GM19468 (cell line): Measurements from ENCODE around the gene RNF169.
"Not testable (repeated sequence)": the region's sequence is repeated elsewhere in the genome, so short reads cannot be mapped to it uniquely, and the experiment has no call there.

Experiments
- ATAC-seq: cut with Tn5 transposase; IDR thresholded peaks from one replicate; pipeline ENCODE4 v1.9.1; 2021; ENCODE audit warnings: mild to moderate bottlenecking, moderate library complexity, moderate number of reproducible peaks; ENCODE audit not compliant: unreplicated experiment; ENCODE audit errors: extremely low read depth

RNF169 gene

DNA sequence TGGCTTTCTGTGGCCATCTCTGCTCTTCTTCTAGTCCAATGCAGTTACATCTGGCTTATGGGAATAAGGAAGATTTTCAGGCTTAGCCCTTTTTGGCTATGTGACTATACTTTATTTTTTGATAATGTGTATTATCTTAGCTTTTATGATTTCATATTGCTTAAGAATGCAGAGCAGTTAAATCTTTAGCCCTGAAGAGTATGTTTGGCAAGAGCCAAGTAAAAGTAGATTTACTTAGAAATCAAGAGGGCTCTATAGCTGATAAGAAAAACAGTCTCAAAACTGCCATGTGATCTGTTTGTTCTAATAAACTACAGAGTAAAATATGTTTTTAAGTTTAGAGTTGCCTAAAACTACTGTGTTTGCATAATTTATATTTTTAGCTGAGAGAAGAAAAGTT is 61.2 kb downstream of the RNF169 start:
- ATAC-seq, result no peak

DNA sequence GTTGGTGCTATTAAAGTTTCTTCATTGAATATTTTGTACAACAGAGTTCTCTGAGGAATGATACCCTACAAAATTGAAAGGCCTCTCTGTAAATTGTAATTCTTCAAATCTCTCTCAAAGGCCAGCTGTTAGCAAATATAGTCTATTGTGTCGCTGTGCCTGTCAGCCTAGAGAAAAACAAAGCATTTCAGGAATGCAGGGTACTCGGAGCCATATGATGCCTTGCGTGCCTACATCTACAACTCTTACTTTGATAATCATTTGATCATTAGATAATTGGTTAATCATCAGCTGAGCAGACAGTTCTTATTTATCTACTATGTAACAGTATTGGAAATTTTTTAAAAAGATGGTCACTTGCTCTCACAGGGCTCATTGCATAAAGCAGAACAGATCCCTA is 67.3 kb downstream of the RNF169 start:
- no peak for ATAC-seq

DNA sequence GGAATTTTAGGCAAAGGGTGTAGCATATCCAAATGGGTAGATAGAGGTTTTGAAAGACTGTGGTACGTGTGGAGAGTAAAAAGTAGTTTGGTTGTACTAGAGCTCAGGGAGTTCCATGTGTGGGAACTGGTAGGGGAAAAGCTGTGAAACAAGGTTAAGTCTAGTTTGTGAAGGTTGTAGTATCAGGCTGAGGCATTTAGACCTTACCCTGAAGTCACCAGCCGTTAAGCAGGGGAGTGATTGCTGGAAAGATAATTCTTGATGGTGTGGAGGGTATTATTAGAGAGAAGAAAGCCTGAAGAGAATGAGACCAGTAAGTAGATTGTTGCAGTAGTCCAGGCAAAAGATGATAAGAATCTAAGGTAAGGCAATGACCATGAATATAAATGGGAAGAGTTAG is 68.0 kb downstream of the RNF169 start:
- ATAC-seq, result no peak

- ATAC-seq, result no peak
These were observed 69.8 kb downstream of the RNF169 start for GRCh38 chr11:74818283-74818946.

GRCh38 chr11:74819400-74819799 is 70.8 kb downstream of the RNF169 start:
- ATAC-seq, result no peak

DNA sequence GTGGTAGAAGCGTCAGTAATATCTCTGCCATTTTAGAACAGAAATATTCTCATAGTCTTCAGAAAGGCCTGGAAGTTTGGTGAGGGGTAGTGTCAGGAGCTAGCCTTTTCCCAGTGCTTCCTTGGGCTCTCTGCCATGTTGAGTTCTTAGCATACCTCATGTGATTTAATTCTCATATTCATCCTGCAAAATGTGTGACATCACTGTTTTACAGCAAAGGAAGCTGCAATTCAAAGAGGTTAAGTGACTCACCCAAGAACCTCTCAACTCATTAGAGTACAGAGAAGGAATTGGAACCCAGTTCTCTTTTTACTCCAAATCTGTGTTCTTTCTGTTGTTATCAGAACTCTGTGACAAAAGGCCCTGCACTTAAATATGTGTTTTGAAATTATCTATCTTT is 72.1 kb downstream of the RNF169 start:
- ATAC-seq, result no peak

- no peak for ATAC-seq
These were observed 73.5 kb downstream of the RNF169 start for GRCh38 chr11:74822170-74822569.

DNA sequence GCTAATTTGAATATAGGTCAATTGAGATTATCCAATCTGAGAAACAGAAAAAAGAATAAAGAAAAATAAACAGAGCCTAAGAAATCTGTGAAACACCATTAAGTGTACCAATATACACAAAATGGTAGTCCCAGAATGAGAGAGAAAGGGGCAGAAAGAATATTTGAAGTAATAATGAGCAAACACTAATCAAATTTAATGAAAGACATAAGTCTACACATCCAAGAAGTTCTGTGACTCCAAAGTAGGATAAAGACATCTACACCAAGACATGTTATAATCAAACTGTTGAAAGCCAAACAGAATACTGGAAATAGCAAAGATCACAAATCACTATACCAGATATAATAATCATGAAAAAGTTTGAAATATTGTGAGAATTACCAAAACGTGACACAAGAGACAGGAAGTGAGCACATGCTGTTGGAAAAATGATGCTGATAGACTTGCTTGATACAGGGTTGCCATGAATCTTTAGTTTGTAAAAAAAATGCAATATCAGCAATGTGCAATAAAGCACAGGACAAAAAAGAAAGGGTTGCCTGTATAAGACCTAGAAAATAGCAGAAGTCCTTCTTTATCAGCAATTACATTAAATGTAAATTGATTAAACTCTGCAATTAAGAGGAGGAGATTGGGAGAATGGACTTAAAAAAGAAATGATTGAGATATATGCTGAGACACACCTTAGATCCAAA is 75.8 kb downstream of the RNF169 start:
- ATAC-seq, result no peak

- not testable (repeated sequence) for ATAC-seq
These were observed 76.9 kb downstream of the RNF169 start for GRCh38 chr11:74825596-74825995.

GRCh38 chr11:74826901-74827300 is 78.3 kb downstream of the RNF169 start:
- ATAC-seq, result no peak

GRCh38 chr11:74837191-74837590 is 88.5 kb downstream of the RNF169 start:
- no peak for ATAC-seq

GRCh38 chr11:74838188-74838587 is 89.5 kb downstream of the RNF169 start:
- ATAC-seq, result no peak

- no peak for ATAC-seq
These were observed 90.8 kb downstream of the RNF169 start for GRCh38 chr11:74839446-74839845.

DNA sequence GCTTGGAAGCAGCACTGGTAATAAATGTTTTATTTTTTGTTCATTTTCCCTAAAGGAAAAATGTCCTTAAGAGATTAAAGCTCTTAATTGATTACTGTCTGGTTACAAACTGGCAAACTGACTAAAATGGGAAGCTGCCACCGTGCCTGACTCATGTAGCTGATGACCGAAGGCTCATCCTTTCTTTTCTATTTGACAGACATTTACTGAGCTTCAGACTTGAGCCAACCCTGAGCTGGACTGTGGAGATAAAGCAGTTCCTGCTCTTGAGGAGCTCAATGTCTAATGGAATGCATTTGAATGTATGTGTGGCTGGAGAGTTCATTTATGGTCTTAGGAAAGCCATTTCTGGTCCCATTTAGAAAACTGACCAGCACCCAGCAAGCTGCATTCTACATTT is 91.3 kb downstream of the RNF169 start:
- ATAC-seq, result no peak

DNA sequence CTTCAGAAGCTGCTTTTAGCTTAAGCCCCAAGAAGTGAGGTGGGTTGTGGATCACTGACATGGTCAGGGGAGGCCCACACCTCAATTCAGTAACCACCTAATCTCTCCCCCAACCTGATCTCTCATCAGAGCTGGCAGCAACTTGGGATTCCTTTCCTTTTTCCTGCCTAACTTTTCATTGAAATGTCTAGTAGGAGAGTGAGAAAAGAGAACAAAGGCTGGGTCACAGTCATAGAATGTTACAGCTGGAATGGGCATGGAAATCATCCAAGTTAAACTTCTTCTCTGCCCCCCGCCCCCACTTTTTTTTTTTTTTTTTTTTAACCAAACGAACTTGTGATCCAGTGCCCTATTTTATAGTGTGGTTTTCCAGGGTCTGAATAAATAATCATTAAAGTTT is 91.8 kb downstream of the RNF169 start:
- ATAC-seq, result no peak

DNA sequence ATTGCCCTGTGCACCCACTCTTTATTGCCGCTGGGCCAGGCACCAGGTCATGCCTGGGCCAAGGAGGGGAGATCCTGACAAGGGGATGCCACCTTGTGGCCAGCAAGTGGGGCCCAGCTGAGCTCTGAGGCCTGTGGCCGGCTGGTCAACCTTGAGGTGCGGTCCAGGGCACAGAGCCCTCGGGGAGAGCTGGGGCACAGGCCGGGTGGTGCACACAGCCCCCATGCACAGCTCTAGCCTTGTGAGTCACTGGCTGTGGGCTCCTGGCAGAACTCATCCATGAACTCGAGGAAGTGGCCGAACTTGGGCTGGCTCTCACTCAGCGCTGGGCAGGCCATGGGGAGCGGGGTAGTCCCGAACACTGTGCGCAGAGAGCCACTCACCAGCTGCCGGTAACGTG is 94.3 kb downstream of the RNF169 start:
- ATAC-seq, result no peak

DNA sequence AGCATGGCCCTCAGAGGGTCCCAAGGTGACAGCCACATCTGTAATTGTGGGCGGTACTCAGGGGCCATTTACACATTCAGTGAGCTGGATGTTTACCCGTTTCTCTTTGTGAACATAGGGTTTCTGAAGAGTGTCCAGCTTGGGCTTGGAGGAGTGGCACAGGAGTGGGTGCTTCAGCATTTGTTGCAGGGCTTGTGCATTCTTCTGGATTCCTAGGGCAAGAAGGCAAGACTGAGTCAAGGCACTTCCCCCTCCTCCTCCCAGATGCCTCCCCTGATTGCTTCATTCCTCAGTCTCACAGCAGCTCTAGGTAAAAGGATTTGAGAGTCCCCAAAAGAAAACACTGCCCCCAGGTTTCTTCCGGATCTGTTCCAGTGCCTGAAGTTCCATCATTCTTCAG is 95.4 kb downstream of the RNF169 start:
- no peak for ATAC-seq

DNA sequence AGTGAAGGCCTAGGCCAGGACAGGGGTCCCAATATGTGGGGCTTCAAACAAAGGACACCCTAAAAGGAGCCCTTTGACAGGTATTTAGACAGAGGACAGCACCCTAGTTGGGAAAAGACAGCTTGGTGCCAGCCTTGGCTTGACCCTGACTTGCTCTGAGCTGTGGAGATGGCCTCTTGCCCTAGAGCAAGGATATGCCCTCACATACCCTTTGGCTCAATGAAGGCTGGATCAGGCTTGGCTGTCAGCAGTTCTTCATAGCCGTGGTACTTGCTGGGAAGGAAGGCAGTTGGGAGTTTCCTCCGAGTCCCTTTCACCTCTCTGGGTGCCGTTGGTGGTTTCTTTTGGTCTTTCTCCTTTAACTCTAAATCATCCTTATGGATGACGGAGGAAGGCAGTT is 96.2 kb downstream of the RNF169 start:
- ATAC-seq, result no peak

GRCh38 chr11:74845978-74846517 is 97.4 kb downstream of the RNF169 start:
- no peak for ATAC-seq

DNA sequence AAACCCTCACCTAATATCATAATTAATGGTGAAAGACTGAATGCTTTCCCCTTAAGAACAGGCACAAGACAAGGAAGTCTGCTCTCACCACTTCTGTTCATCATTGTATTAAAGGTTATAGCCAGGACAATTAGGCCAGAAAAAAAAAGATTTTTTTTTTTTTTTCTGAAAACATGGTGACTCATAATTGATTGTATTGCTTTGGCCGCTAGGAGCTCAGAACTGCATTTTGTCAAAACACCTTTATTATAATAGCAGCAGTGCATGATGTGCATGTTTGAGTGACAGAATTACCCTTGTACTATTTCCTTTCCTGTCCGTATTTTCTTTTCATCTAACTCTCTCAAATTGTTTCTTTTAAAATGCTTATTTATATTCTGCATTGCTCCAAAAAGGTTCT is 98.1 kb downstream of the RNF169 start:
- no peak for ATAC-seq

GRCh38 chr11:74847395-74847794 is 98.7 kb downstream of the RNF169 start:
- no peak for ATAC-seq

DNA sequence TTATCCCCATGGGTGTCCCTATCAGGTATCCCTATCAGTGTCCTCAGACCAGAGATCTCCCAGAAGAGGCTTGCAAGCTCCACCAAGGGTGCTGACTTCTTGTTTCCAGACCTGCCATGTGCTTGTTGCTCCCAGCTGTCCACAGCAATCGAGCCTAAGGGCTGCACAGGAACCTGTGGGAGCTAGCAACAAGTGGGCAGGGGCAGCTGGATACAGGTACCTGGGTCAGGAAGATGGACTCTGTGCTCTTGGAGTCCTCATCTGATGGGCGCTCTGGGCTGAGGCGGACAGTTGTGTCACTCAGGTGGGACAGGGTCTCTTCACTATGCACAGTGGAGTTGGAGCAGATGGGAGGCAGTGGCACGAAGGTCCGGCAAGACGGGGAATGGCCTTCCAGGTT is 99.2 kb downstream of the RNF169 start:
- no peak for ATAC-seq
